Ovary (tissue), 9 donors: ENCODE measurements around the gene TRPM3. TPM values are rescaled to one million over a fixed set of nuclear protein-coding genes. Genes with fewer than 3 reads are reported as not detected.

Experiments
- DNase-seq, 5 donors: peaks; one replicate each; pipeline ENCODE4 v3.0.0-alpha.2; 2019 to 2020
- H3K27ac ChIP-seq, 2 donors: fragments of 200-600 bp; one replicate each; pipeline versions ENCODE4 v1.5.1 to v1.8.0; 2019 to 2022
- H3K27me3 ChIP-seq: fragments of 200-600 bp; one replicate; pipeline ENCODE4 v1.8.0; 2022
- H3K36me3 ChIP-seq: fragments of 200-600 bp; sonication (generic); one replicate; pipeline ENCODE4 v1.5.1; 2019
- H3K4me1 ChIP-seq: one replicate; pipeline ENCODE4 v1.8.1; 2013; ENCODE audit warnings: mild to moderate bottlenecking, moderate library complexity; ENCODE audit not compliant: insufficient read depth
- H3K4me3 ChIP-seq: fragments of 200-600 bp; sonication (generic); one replicate; pipeline ENCODE4 v1.5.1; 2017
- H3K9me3 ChIP-seq, 2 donors: fragments of 200-600 bp in 1 of 2; sonication (generic) in 1 of 2; one replicate each; pipeline versions ENCODE4 v1.5.1 to v1.8.1; 2013 to 2019; ENCODE audit warnings: mild to moderate bottlenecking in 1 of 2, moderate library complexity in 1 of 2
- CTCF ChIP-seq, 3 donors: fragments of 450-650 bp in 2 of 3; fragments of 200-600 bp in 1 of 3; IDR thresholded peaks; one replicate each; pipeline versions ENCODE4 v1.5.1 to v1.8.0; 2016 to 2022; ENCODE audit warnings: antibody characterized with exemption in 3 of 3, mild to moderate bottlenecking in 1 of 3
- EP300 ChIP-seq: sonication (generic); formaldehyde crosslinking; IDR thresholded peaks from one replicate; pipeline ENCODE4 v1.6.1; 2017; ENCODE audit warnings: antibody characterized with exemption
- POLR2A ChIP-seq: fragments of 450-650 bp; IDR thresholded peaks from one replicate; pipeline ENCODE4 v1.6.1; 2017; ENCODE audit warnings: antibody characterized with exemption, mild to moderate bottlenecking, moderate library complexity
- WGBS, 3 donors: extraction: QIAGEN DNeasy Blood & Tissue Kit in 1 of 3; methylation state at CpG; one replicate each; pipeline versions ENCODE4 v1.1.5 to v1.1.7; 2013 to 2017; 5-methylcytosine and 5-hydroxymethylcytosine counted together
- intact Hi-C, 4 donors: fragments of 100-400 bp; cut with DNase I; formaldehyde crosslinking; loops; one replicate each; pipeline versions ENCODE4 v1.11.0 to v1.15.1; 2022 to 2023
- polyA plus RNA-seq, 2 donors: library from polyadenylated mRNA; stranded (reverse); fragments of 200-250 nt in 1 of 2; fragments of 350-450 nt in 1 of 2; fragmentation: Illumina TruSeq in 1 of 2; extraction: RNeasy Lipid Tissue Mini Kit (QIAGEN cat#74804) in 1 of 2; gene quantifications; one replicate each; pipeline ENCODE4 v1.2.3, GENCODE V29; 2013 to 2014
- total RNA-seq, 7 donors: library from RNA; depleted of rRNA in 2 of 7; stranded (reverse); fragments of >200 nt in 2 of 7; fragmentation: NEBNext Ultra II Directional in 3 of 7; extraction: Animal tissue kit (Norgen Biotek cat#: 25700) in 3 of 7; gene quantifications; one replicate each; pipeline versions ENCODE4 v1.1.0 to v1.2.4, GENCODE V29; 2016 to 2023
- donor health status: DM: no; HTN: no; CAD: no; lungs with moderate emphysema.
- donor health status: DM: no; HTN: no; CAD: no.
- donor health status: Bipolar disorder and iron deficiency.
- donor health status: DM: yes; HTN: yes; CAD: no.
- donor health status: DM: no; HTN: no; CAD: no.
- donor health status: DM: yes; HTN: yes; CAD: no.

Gene TRPM3
- total and polyA plus RNA-seq, 9 donors: 0.80 to 18.5 (median 4.6) TPM

DNA sequence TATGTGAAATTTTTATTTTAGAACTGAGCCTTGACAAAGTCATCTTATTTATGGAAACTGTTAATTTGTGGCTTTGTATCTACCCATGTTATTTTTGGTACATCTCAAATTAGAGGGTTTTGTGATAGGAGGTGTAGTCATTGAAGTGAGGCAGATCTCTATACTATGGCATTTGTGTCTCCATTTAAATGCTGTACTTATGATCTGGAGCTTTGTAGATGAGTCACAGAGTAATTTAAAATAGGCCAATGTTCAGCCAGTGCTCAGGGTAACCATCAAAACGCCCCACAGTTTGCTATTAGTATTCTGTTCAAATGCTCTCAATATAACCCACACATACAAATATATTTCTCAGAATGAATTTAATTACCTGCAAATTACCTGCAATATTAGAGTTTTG, 355.5 kb downstream of the TRPM3 start:
- no peaks in the 10 kb centered on the region for H3K36me3 ChIP-seq
- 75 to 86% (median 79%) methylated on average over 1 of the region's 1 CpG for WGBS, 3 donors
- H3K27me3 ChIP-seq: no peaks in the 10 kb centered on the region
- H3K27ac ChIP-seq: no peak overlapping the region
- peaks cover 1% of the 10 kb centered on the region for H3K4me1 ChIP-seq
- intact Hi-C loops: no loop called here
- no peak for DNase-seq
- no peak for TF ChIP-seq CTCF (IDR thresholded peaks at IDR 0.05)
- no peak for TF ChIP-seq POLR2A
- TF ChIP-seq EP300: no peak
- H3K4me3 ChIP-seq: no peak overlapping the region
- H3K9me3 ChIP-seq: no peaks in the 10 kb centered on the region

GRCh38 chr9:70761139-70761670, 360.2 kb downstream of the TRPM3 start:
- Histone ChIP-seq H3K36me3 (no peaks in the 10 kb centered on the region), H3K9me3 (no peaks in the 10 kb centered on the region), H3K27ac (no peak overlapping the region), H3K27me3 (no peaks in the 10 kb centered on the region), H3K4me3 (no peak overlapping the region), H3K4me1 (peaks cover 1% of the 10 kb centered on the region)
- TF ChIP-seq CTCF (IDR thresholded peaks at IDR 0.05): no peak
- TF ChIP-seq POLR2A: no peak
- TF ChIP-seq EP300: no peak
- no peak for DNase-seq
- 31 to 41% (median 39%) methylated on average over 8 of the region's 8 CpGs for WGBS, 3 donors
- intact Hi-C loops: no loop called here

GRCh38 chr9:70760228-70760627, 361.2 kb downstream of the TRPM3 start:
- H3K36me3 ChIP-seq: no peaks in the 10 kb centered on the region
- no peak for DNase-seq
- TF ChIP-seq CTCF (IDR thresholded peaks at IDR 0.05) (no peak), EP300 (no peak), POLR2A (no peak)
- no peaks in the 10 kb centered on the region for H3K9me3 ChIP-seq
- no peaks in the 10 kb centered on the region for H3K27me3 ChIP-seq
- H3K4me1 ChIP-seq: peaks cover 1% of the 10 kb centered on the region
- H3K27ac ChIP-seq: no peak overlapping the region
- intact Hi-C loops: no loop called here
- WGBS, 3 donors: 87 to 91% (median 87%) methylated on average over 8 of the region's 8 CpGs
- no peak overlapping the region for H3K4me3 ChIP-seq

DNA sequence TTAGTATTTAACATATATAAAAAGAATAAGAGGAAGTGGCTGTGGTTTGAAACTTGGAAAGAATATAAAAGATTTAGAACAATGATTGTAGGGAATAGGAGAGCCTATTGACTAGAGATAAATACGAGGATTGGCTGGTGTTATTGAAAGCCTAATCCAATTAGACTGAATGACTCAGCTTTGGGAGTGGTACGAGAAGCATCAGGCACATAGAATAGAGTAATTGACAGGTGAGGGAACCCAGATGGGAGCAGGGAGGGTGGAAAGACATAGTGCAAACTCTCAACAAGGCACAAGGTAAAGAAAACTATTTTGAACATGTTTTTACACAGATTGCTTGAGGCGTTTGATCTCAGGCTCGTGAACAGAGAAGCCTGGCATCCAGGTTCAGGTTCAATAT, 368.1 kb downstream of the TRPM3 start:
- no peak for TF ChIP-seq CTCF (IDR thresholded peaks at IDR 0.05)
- no peak for TF ChIP-seq EP300
- no peak for TF ChIP-seq POLR2A
- Histone ChIP-seq H3K36me3 (no peaks in the 10 kb centered on the region), H3K27ac (no peak overlapping the region), H3K4me3 (no peak overlapping the region), H3K27me3 (no peaks in the 10 kb centered on the region), H3K4me1 (no peaks in the 10 kb centered on the region), H3K9me3 (no peaks in the 10 kb centered on the region)
- intact Hi-C loops: no loop called here
- 59 to 82% (median 78%) methylated on average over 4 of the region's 4 CpGs for WGBS, 3 donors
- DNase-seq: no peak
